Vagina (tissue), 2 donors: ENCODE measurements around the gene PNKD.

Experiments
- CTCF ChIP-seq, 3 experiments: fragments of 450-650 bp in 2 of 3; fragments of 200-600 bp in 1 of 3; sonication (generic) in 1 of 3; IDR thresholded peaks; one replicate each; pipeline ENCODE4 v1.5.1; 2017 to 2019; ENCODE audit warnings: antibody characterized with exemption in 3 of 3, mild to moderate bottlenecking in 2 of 3, moderate library complexity in 2 of 3
- POLR2A ChIP-seq, 2 donors: fragments of 450-650 bp; IDR thresholded peaks; one replicate each; pipeline ENCODE4 v1.6.1; 2017; ENCODE audit warnings: antibody characterized with exemption in 2 of 2, mild to moderate bottlenecking in 2 of 2, moderate library complexity in 2 of 2

- TF ChIP-seq POLR2A (IDR thresholded peaks at IDR 0.05) = no peak
- no peak for TF ChIP-seq CTCF (IDR thresholded peaks at IDR 0.05)
Measured at GRCh38 chr2:218264773-218265561, 5.4 kb upstream of the PNKD start.
